ENCODE results near the gene TMC7. TPM values are rescaled to one million over a fixed set of nuclear protein-coding genes. Genes with fewer than 3 reads are reported as not detected.

The TMC7 gene
- polyA plus RNA-seq, 2 donors = 0.22 to 0.41 TPM

GRCh38 chr16:19083670-19084069 lies 99.9 kb downstream of the TMC7 start:
- H3K27me3 ChIP-seq (ENCODE audit: control insufficient read depth in 1 of 2, insufficient read depth in 2 of 2, low read length in 2 of 2) = no peaks in the 10 kb centered on the region
- no peaks in the 10 kb centered on the region for H3K9me3 ChIP-seq (ENCODE audit: control insufficient read depth in 2 of 2, insufficient read depth in 1 of 2, low read depth in 1 of 2, low read length in 1 of 2)
- H3K27ac ChIP-seq (ENCODE audit: low read depth in 2 of 2, low read length in 1 of 2) = no peak overlapping the region
- WGBS, 2 donors = 78 to 80% methylated on average over 1 of the region's 1 CpG
- no peaks in the 10 kb centered on the region for H3K4me1 ChIP-seq (ENCODE audit: control insufficient read depth in 2 of 2, insufficient read depth in 2 of 2, low read length in 1 of 2)
- H3K4me3 ChIP-seq (ENCODE audit: low read depth in 1 of 2, low read length in 2 of 2) = no peak overlapping the region
- peaks cover 0 to 4% of the 10 kb centered on the region in 2 donors for H3K36me3 ChIP-seq (ENCODE audit: control insufficient read depth in 2 of 2, insufficient read depth in 2 of 2, low read length in 1 of 2)

- no peaks in the 10 kb centered on the region for H3K4me1 ChIP-seq (ENCODE audit: control insufficient read depth in 2 of 2, insufficient read depth in 2 of 2, low read length in 1 of 2)
- no peaks in the 10 kb centered on the region for H3K27me3 ChIP-seq (ENCODE audit: control insufficient read depth in 1 of 2, insufficient read depth in 2 of 2, low read length in 2 of 2)
- H3K36me3 ChIP-seq (ENCODE audit: control insufficient read depth in 2 of 2, insufficient read depth in 2 of 2, low read length in 1 of 2) = peaks cover 0 to under 1% of the 10 kb centered on the region in 2 donors
- no peak overlapping the region for H3K4me3 ChIP-seq (ENCODE audit: low read depth in 1 of 2, low read length in 2 of 2)
- no peaks in the 10 kb centered on the region for H3K9me3 ChIP-seq (ENCODE audit: control insufficient read depth in 2 of 2, insufficient read depth in 1 of 2, low read depth in 1 of 2, low read length in 1 of 2)
- no peak overlapping the region for H3K27ac ChIP-seq (ENCODE audit: low read depth in 2 of 2, low read length in 1 of 2)
- WGBS, 2 donors = 81 to 83% methylated on average over 3 of the region's 3 CpGs
Measured at GRCh38 chr16:19084139-19084538, 100.4 kb downstream of the TMC7 start.

DNA sequence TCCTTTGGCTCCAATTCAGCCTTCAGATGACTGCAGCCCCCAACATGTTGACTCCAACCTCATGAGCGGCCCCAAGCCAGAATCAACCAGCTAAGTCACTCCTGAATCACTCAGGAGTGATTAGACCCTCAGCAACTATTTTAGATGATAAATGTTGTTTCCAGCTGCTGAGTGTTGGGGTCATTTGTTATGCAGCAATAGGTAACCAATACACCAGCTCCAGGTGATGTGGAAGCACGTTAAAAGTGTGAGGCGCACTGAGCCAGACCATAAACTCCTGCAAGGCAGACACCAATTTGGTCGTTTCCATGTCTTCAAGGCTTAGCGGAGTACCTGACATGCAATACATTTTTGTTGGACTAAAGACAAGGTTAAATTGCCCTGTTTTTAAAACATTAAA lies 101.1 kb downstream of the TMC7 start:
- WGBS, 2 donors = 88 to 91% methylated on average over 5 of the region's 5 CpGs
- no peaks in the 10 kb centered on the region for H3K9me3 ChIP-seq (ENCODE audit: control insufficient read depth in 2 of 2, insufficient read depth in 1 of 2, low read depth in 1 of 2, low read length in 1 of 2)
- H3K27me3 ChIP-seq (ENCODE audit: control insufficient read depth in 1 of 2, insufficient read depth in 2 of 2, low read length in 2 of 2) = no peaks in the 10 kb centered on the region
- no peak overlapping the region for H3K4me3 ChIP-seq (ENCODE audit: low read depth in 1 of 2, low read length in 2 of 2)
- peak overlapping the region in 1 of 2 donors; percentile 13 for H3K27ac ChIP-seq (ENCODE audit: low read depth in 2 of 2, low read length in 1 of 2)
- H3K4me1 ChIP-seq (ENCODE audit: control insufficient read depth in 2 of 2, insufficient read depth in 2 of 2, low read length in 1 of 2) = no peaks in the 10 kb centered on the region
- H3K36me3 ChIP-seq (ENCODE audit: control insufficient read depth in 2 of 2, insufficient read depth in 2 of 2, low read length in 1 of 2) = no peaks in the 10 kb centered on the region

- Histone ChIP-seq H3K4me3 (ENCODE audit: low read depth in 1 of 2, low read length in 2 of 2) (no peak overlapping the region), H3K9me3 (ENCODE audit: control insufficient read depth in 2 of 2, insufficient read depth in 1 of 2, low read depth in 1 of 2, low read length in 1 of 2) (no peaks in the 10 kb centered on the region), H3K27me3 (ENCODE audit: control insufficient read depth in 1 of 2, insufficient read depth in 2 of 2, low read length in 2 of 2) (no peaks in the 10 kb centered on the region), H3K27ac (ENCODE audit: low read depth in 2 of 2, low read length in 1 of 2) (no peak overlapping the region), H3K4me1 (ENCODE audit: control insufficient read depth in 2 of 2, insufficient read depth in 2 of 2, low read length in 1 of 2) (no peaks in the 10 kb centered on the region), H3K36me3 (ENCODE audit: control insufficient read depth in 2 of 2, insufficient read depth in 2 of 2, low read length in 1 of 2) (no peaks in the 10 kb centered on the region)
- 42 to 52% methylated on average over 8 of the region's 8 CpGs for WGBS, 2 donors
Measured at GRCh38 chr16:19085679-19086200, 102.0 kb downstream of the TMC7 start.

GRCh38 chr16:19086322-19087199 lies 102.8 kb downstream of the TMC7 start:
- H3K9me3 ChIP-seq (ENCODE audit: control insufficient read depth in 2 of 2, insufficient read depth in 1 of 2, low read depth in 1 of 2, low read length in 1 of 2) = no peaks in the 10 kb centered on the region
- H3K36me3 ChIP-seq (ENCODE audit: control insufficient read depth in 2 of 2, insufficient read depth in 2 of 2, low read length in 1 of 2) = no peaks in the 10 kb centered on the region
- H3K4me3 ChIP-seq (ENCODE audit: low read depth in 1 of 2, low read length in 2 of 2) = peak overlapping the region; percentile 31 to 45
- H3K27ac ChIP-seq (ENCODE audit: low read depth in 2 of 2, low read length in 1 of 2) = no peak overlapping the region
- 5 to 7% methylated on average over 52 of the region's 52 CpGs for WGBS, 2 donors
- H3K27me3 ChIP-seq (ENCODE audit: control insufficient read depth in 1 of 2, insufficient read depth in 2 of 2, low read length in 2 of 2) = no peaks in the 10 kb centered on the region
- H3K4me1 ChIP-seq (ENCODE audit: control insufficient read depth in 2 of 2, insufficient read depth in 2 of 2, low read length in 1 of 2) = no peaks in the 10 kb centered on the region

GRCh38 chr16:19088341-19088916 lies 104.7 kb downstream of the TMC7 start:
- Histone ChIP-seq H3K36me3 (ENCODE audit: control insufficient read depth in 2 of 2, insufficient read depth in 2 of 2, low read length in 1 of 2) (no peaks in the 10 kb centered on the region), H3K9me3 (ENCODE audit: control insufficient read depth in 2 of 2, insufficient read depth in 1 of 2, low read depth in 1 of 2, low read length in 1 of 2) (no peaks in the 10 kb centered on the region), H3K27me3 (ENCODE audit: control insufficient read depth in 1 of 2, insufficient read depth in 2 of 2, low read length in 2 of 2) (no peaks in the 10 kb centered on the region), H3K4me3 (ENCODE audit: low read depth in 1 of 2, low read length in 2 of 2) (no peak overlapping the region), H3K4me1 (ENCODE audit: control insufficient read depth in 2 of 2, insufficient read depth in 2 of 2, low read length in 1 of 2) (no peaks in the 10 kb centered on the region), H3K27ac (ENCODE audit: low read depth in 2 of 2, low read length in 1 of 2) (no peak overlapping the region)
- 80 to 81% methylated on average over 5 of the region's 5 CpGs for WGBS, 2 donors

DNA sequence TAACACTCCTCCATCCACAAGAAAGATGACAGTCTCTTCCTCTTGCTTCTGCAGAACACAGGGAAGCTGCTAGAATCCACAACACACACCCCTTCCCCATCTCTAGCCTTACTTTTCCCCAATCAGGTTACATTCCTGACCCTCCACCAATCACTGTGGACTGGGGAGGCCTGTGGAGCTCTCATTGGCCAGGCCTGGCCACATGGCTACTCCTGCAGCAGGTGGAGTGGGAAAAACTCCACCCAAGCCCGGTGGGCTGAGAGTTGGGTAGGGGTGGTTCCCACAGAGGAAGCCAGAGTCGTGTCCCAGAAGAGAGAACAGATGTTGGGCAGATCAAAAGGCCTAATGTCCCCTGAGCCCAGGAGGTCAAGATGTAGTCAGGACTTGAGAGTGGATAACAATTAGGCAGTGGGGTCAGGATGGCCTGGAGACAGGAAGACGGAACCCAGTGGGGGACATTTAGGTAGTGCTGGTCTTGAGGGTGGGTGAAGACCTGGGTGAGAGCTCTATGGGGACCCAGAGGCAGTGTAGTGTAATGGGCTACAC lies 105.7 kb downstream of the TMC7 start:
- no peak overlapping the region for H3K27ac ChIP-seq (ENCODE audit: low read depth in 2 of 2, low read length in 1 of 2)
- WGBS, 2 donors = 78 to 83% methylated on average over 3 of the region's 3 CpGs
- no peaks in the 10 kb centered on the region for H3K4me1 ChIP-seq (ENCODE audit: control insufficient read depth in 2 of 2, insufficient read depth in 2 of 2, low read length in 1 of 2)
- H3K9me3 ChIP-seq (ENCODE audit: control insufficient read depth in 2 of 2, insufficient read depth in 1 of 2, low read depth in 1 of 2, low read length in 1 of 2) = no peaks in the 10 kb centered on the region
- H3K27me3 ChIP-seq (ENCODE audit: control insufficient read depth in 1 of 2, insufficient read depth in 2 of 2, low read length in 2 of 2) = no peaks in the 10 kb centered on the region
- H3K36me3 ChIP-seq (ENCODE audit: control insufficient read depth in 2 of 2, insufficient read depth in 2 of 2, low read length in 1 of 2) = no peaks in the 10 kb centered on the region
- no peak overlapping the region for H3K4me3 ChIP-seq (ENCODE audit: low read depth in 1 of 2, low read length in 2 of 2)

- Histone ChIP-seq H3K4me3 (ENCODE audit: low read depth in 1 of 2, low read length in 2 of 2) (no peak overlapping the region), H3K27ac (ENCODE audit: low read depth in 2 of 2, low read length in 1 of 2) (no peak overlapping the region), H3K4me1 (ENCODE audit: control insufficient read depth in 2 of 2, insufficient read depth in 2 of 2, low read length in 1 of 2) (no peaks in the 10 kb centered on the region), H3K36me3 (ENCODE audit: control insufficient read depth in 2 of 2, insufficient read depth in 2 of 2, low read length in 1 of 2) (no peaks in the 10 kb centered on the region), H3K9me3 (ENCODE audit: control insufficient read depth in 2 of 2, insufficient read depth in 1 of 2, low read depth in 1 of 2, low read length in 1 of 2) (no peaks in the 10 kb centered on the region), H3K27me3 (ENCODE audit: control insufficient read depth in 1 of 2, insufficient read depth in 2 of 2, low read length in 2 of 2) (no peaks in the 10 kb centered on the region)
- WGBS, 2 donors = 95 to 99% methylated on average over 6 of the region's 6 CpGs
Measured at GRCh38 chr16:19090916-19091315, 107.2 kb downstream of the TMC7 start.

GRCh38 chr16:19092653-19093410 lies 109.1 kb downstream of the TMC7 start:
- no peaks in the 10 kb centered on the region for H3K9me3 ChIP-seq (ENCODE audit: control insufficient read depth in 2 of 2, insufficient read depth in 1 of 2, low read depth in 1 of 2, low read length in 1 of 2)
- H3K4me1 ChIP-seq (ENCODE audit: control insufficient read depth in 2 of 2, insufficient read depth in 2 of 2, low read length in 1 of 2) = no peaks in the 10 kb centered on the region
- H3K36me3 ChIP-seq (ENCODE audit: control insufficient read depth in 2 of 2, insufficient read depth in 2 of 2, low read length in 1 of 2) = no peaks in the 10 kb centered on the region
- no peak overlapping the region for H3K27ac ChIP-seq (ENCODE audit: low read depth in 2 of 2, low read length in 1 of 2)
- H3K4me3 ChIP-seq (ENCODE audit: low read depth in 1 of 2, low read length in 2 of 2) = no peak overlapping the region
- 77 to 89% methylated on average over 2 of the region's 2 CpGs for WGBS, 2 donors
- H3K27me3 ChIP-seq (ENCODE audit: control insufficient read depth in 1 of 2, insufficient read depth in 2 of 2, low read length in 2 of 2) = no peaks in the 10 kb centered on the region
